ENCODE results near the gene ANKRD65.

- no peak for TF ChIP-seq CTCF (IDR thresholded peaks at IDR 0.05)
- no peak for TF ChIP-seq POLR2A (IDR thresholded peaks at IDR 0.05)
Observed at GRCh38 chr1:1403653-1404052, 17.4 kb downstream of the ANKRD65 start.

All from body of pancreas (tissue), 4 donors.